Upper lobe of left lung (tissue), 6 donors: ENCODE data around the gene SCO1. TPM values are rescaled to one million over a fixed set of nuclear protein-coding genes. Genes with fewer than 3 reads are reported as not detected.

ENCODE experiments used
- ATAC-seq, 2 donors: fragments of 200-7000 bp; cut with Tn5 transposase; one replicate each; pipeline ENCODE4 v1.9.1; 2022; ENCODE audit warnings: mild to moderate bottlenecking in 2 of 2, moderate library complexity in 2 of 2; ENCODE audit not compliant: low FRiP score in 2 of 2
- DNase-seq, 2 donors: peaks; one replicate each; pipeline ENCODE4 v3.0.0-alpha.2; 2019 to 2020
- H3K27ac ChIP-seq, 4 donors: fragments of 200-600 bp; sonication (generic); one replicate each; pipeline ENCODE4 v1.5.1; 2016 to 2019
- H3K27me3 ChIP-seq, 4 donors: fragments of 200-600 bp; sonication (generic); one replicate each; pipeline ENCODE4 v1.5.1; 2017 to 2019
- H3K36me3 ChIP-seq, 4 donors: fragments of 200-600 bp; sonication (generic); one replicate each; pipeline ENCODE4 v1.5.1; 2016 to 2019
- H3K4me1 ChIP-seq, 4 donors: fragments of 200-600 bp; sonication (generic); one replicate each; pipeline ENCODE4 v1.5.1; 2018 to 2019
- H3K4me3 ChIP-seq, 4 donors: fragments of 200-600 bp; sonication (generic); one replicate each; pipeline ENCODE4 v1.5.1; 2017 to 2019; ENCODE audit warnings: mild to moderate bottlenecking in 2 of 4, moderate library complexity in 1 of 4
- H3K9me3 ChIP-seq, 4 donors: fragments of 200-600 bp; sonication (generic); one replicate each; pipeline ENCODE4 v1.5.1; 2018 to 2019
- EP300 ChIP-seq, 4 donors: sonication (generic); formaldehyde crosslinking; IDR thresholded peaks; one replicate each; pipeline ENCODE4 v1.5.1; 2017; ENCODE audit warnings: antibody characterized with exemption in 4 of 4, control low read depth in 2 of 4
- POLR2A ChIP-seq, 4 donors: fragments of 450-650 bp; IDR thresholded peaks; one replicate each; pipeline ENCODE4 v1.5.1; 2016 to 2017; ENCODE audit warnings: antibody characterized with exemption in 4 of 4, mild to moderate bottlenecking in 2 of 4
- POLR2AphosphoS5 ChIP-seq, 2 donors: sonication (generic); formaldehyde crosslinking; IDR thresholded peaks; one replicate each; pipeline ENCODE4 v1.5.1; 2017; ENCODE audit warnings: antibody characterized with exemption in 2 of 2
- WGBS, 2 donors: methylation state at CpG; one replicate each; pipeline ENCODE4 v1.1.5; 2017 to 2018; 5-methylcytosine and 5-hydroxymethylcytosine counted together
- total RNA-seq, 6 donors: library from RNA; depleted of rRNA in 4 of 6; stranded (reverse); fragments of >200 nt in 4 of 6; gene quantifications; one replicate each; pipeline versions ENCODE4 v1.1.0 to v1.2.1, GENCODE V29; 2016 to 2021
- TF ChIP-seq, protein P1 (sequence below), 6 experiments: fragments of 450-650 bp in 4 of 6; fragments of 200-600 bp in 2 of 6; sonication (generic) in 2 of 6; IDR thresholded peaks; one replicate each; pipeline ENCODE4 v1.5.1; 2016 to 2019; ENCODE audit warnings: antibody characterized with exemption in 6 of 6
- donor health status: DM: no; HTN: no; CAD: no; lungs with moderate emphysema.
- donor health status: DM: no; HTN: yes; CAD: no; lungs with severe emphysema.

The SCO1 gene
- total RNA-seq, 6 donors from 2014 or later: 5.5 to 23.8 (median 17.4) TPM

DNA sequence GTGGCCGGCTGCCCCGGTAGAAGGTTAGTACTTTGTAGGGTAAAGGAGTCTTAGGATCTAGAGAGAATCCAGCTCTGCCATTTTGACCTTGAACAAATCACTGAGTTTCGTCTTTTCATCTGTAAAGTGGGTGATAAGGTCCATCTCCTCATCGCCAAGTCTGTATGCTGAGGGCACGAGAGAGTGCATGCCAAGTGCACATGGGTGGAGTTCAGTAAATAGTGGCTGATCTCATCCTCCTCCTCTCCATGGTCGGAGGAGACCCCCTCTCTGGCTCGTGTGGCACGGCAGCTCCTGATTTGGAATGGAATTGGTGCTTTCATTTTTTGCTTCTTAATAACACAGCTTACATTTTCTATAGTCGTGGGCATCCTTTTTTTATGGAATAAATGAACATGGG lies 70.9 kb downstream of the SCO1 start:
- TF ChIP-seq, protein P1, sequence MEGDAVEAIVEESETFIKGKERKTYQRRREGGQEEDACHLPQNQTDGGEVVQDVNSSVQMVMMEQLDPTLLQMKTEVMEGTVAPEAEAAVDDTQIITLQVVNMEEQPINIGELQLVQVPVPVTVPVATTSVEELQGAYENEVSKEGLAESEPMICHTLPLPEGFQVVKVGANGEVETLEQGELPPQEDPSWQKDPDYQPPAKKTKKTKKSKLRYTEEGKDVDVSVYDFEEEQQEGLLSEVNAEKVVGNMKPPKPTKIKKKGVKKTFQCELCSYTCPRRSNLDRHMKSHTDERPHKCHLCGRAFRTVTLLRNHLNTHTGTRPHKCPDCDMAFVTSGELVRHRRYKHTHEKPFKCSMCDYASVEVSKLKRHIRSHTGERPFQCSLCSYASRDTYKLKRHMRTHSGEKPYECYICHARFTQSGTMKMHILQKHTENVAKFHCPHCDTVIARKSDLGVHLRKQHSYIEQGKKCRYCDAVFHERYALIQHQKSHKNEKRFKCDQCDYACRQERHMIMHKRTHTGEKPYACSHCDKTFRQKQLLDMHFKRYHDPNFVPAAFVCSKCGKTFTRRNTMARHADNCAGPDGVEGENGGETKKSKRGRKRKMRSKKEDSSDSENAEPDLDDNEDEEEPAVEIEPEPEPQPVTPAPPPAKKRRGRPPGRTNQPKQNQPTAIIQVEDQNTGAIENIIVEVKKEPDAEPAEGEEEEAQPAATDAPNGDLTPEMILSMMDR (IDR thresholded peaks at IDR 0.05): no peak
- TF ChIP-seq POLR2AphosphoS5 (IDR thresholded peaks at IDR 0.05) (no peak), EP300 (IDR thresholded peaks at IDR 0.05) (no peak), POLR2A (IDR thresholded peaks at IDR 0.05) (no peak)
- H3K27me3 ChIP-seq: no peaks in the 10 kb centered on the region
- H3K36me3 ChIP-seq: peaks cover 0 to 4% (median 2%) of the 10 kb centered on the region in 4 donors
- no peak for ATAC-seq
- DNase-seq: no peak
- whole genome bisulfite sequencing, 2 donors: 78 to 82% methylated on average over 9 of the region's 9 CpGs
- H3K9me3 ChIP-seq: no peaks in the 10 kb centered on the region
- H3K27ac ChIP-seq: no peak overlapping the region
- no peaks in the 10 kb centered on the region for H3K4me1 ChIP-seq
- H3K4me3 ChIP-seq: no peak overlapping the region

DNA sequence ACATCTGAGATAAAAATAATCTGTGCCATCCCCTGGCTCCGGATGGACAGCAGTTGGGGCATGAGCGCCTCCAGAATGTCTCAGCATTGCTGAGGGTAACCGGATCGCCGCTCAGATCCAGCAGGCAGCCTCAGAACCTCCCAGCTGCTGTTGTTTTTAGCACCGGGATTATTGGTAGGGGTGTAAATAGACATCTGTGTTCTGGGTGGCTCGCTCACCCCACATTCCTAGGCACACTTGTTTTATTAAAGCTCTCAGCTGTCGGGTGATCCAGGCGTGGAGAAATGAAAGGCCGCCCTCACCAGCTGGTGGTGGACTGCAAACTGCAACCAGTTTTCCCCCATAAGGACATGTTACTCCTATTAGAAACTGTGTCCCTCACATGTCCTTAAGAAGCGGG lies 72.4 kb downstream of the SCO1 start:
- TF ChIP-seq POLR2A (IDR thresholded peaks at IDR 0.05) (no peak), POLR2AphosphoS5 (IDR thresholded peaks at IDR 0.05) (no peak), EP300 (IDR thresholded peaks at IDR 0.05) (no peak)
- TF ChIP-seq, protein P1 (IDR thresholded peaks at IDR 0.05): no peak
- no peaks in the 10 kb centered on the region for H3K9me3 ChIP-seq
- no peaks in the 10 kb centered on the region for H3K4me1 ChIP-seq
- H3K27ac ChIP-seq: no peak overlapping the region
- DNase-seq (no peak), ATAC-seq (no peak)
- H3K36me3 ChIP-seq: peaks cover 0 to 3% (median under 1%) of the 10 kb centered on the region in 4 donors
- 88 to 92% methylated on average over 11 of the region's 11 CpGs for WGBS, 2 donors
- no peaks in the 10 kb centered on the region for H3K27me3 ChIP-seq
- H3K4me3 ChIP-seq: no peak overlapping the region

DNA sequence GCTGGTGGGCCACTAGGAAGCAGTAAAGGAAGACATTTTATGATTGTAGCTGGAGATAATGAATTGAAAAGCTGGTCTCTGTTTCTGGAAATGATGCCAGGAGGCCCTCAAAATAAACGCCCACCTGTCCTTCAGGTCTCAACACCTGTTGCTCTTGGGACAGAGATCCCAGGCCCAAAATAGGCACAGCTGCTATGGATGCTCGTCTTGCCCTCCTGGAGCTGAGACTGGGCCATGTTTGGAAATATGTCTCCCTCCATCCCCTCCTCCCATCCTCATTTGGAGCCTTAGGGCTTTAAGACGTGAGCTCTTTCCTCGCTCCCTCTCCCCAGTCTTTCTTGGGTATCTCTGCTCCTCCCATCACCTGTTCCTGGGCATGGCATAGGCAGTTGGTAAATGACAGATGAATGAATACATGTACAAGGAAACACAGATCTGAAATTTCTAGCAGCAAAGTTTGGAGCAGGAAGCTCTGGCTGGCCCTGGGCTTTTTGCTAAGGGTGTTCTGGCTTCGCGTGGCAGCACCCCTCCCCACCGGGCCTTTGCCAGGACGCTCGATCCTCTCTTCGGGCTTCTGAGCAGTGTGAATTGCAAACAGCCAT lies 73.5 kb downstream of the SCO1 start:
- no peak overlapping the region for H3K4me3 ChIP-seq
- no peaks in the 10 kb centered on the region for H3K27me3 ChIP-seq
- no peaks in the 10 kb centered on the region for H3K36me3 ChIP-seq
- TF ChIP-seq, protein P1 (IDR thresholded peaks at IDR 0.05): no peak
- TF ChIP-seq POLR2AphosphoS5 (IDR thresholded peaks at IDR 0.05) (no peak), EP300 (IDR thresholded peaks at IDR 0.05) (no peak), POLR2A (IDR thresholded peaks at IDR 0.05) (no peak)
- WGBS, 2 donors: 81 to 86% methylated on average over 10 of the region's 10 CpGs
- no peak for DNase-seq
- H3K27ac ChIP-seq: no peak overlapping the region
- no peak for ATAC-seq
- H3K9me3 ChIP-seq: no peaks in the 10 kb centered on the region
- H3K4me1 ChIP-seq: no peaks in the 10 kb centered on the region

DNA sequence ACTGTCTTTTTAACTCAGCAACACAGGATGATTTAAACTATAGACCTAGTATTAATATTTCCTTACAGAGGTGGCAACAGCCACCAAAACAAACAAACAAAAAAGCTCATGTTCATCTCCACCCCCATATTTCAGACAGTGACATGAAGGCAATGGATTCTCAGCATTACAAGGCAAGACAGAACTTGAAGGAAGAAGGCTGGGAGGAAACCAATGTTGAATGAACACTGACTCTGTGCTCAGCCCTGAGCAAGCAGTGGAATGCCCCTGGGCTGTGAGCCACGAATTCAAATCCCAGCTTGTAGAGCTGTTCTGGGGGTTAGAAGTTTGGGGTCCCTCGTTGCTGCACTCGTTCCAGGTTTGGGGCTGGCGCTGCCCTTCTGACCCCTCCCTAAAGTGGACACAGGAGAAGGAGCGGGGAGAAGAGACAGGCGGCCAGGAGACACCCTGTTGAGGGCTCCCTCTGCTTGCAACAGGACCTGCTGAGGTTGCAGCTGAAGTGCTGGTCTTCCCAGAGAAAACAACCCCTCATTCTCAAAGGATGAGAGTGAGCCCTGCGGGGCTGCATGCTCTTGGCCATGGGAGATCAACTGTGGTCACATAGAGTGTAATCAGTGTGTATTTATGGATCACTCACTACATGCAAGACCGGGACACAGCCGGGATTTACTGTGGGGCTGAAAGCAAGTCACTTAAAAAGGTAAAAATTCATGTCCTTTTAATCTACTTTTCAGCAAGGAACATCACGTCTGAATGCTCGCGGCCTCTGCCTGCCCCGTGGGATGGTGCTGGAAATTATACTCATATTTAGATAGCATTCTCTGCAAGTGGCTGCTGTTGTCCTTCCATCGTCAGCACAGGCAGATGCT lies 74.5 kb downstream of the SCO1 start:
- H3K36me3 ChIP-seq: no peaks in the 10 kb centered on the region
- H3K4me1 ChIP-seq: peaks cover 0 to 2% (median 0%) of the 10 kb centered on the region in 4 donors
- no peak for ATAC-seq
- H3K4me3 ChIP-seq: no peak overlapping the region
- TF ChIP-seq, protein P1 (IDR thresholded peaks at IDR 0.05): no peak
- TF ChIP-seq POLR2A (IDR thresholded peaks at IDR 0.05): no peak
- no peak for TF ChIP-seq POLR2AphosphoS5 (IDR thresholded peaks at IDR 0.05)
- no peak for TF ChIP-seq EP300 (IDR thresholded peaks at IDR 0.05)
- H3K27ac ChIP-seq: no peak overlapping the region
- DNase-seq: no peak
- H3K27me3 ChIP-seq: no peaks in the 10 kb centered on the region
- WGBS, 2 donors: 75 to 82% methylated on average over 8 to 14 of the region's 14 CpGs
- no peaks in the 10 kb centered on the region for H3K9me3 ChIP-seq

Other genes starting within 250 kb of the SCO1 start
- not detected for gene MYH4, start 228.0 kb downstream of the SCO1 start, total RNA-seq
- gene MYH1, start 179.0 kb downstream of the SCO1 start, total RNA-seq: under 1 TPM in 4 of 6 donors, not detected in 2; under 0.01 to 0.10 (median 0.08) TPM
- under 1 TPM in 3 of 6 donors, not detected in 3; 0.09 to 0.10 (median 0.10) TPM for gene MYH2, start 147.9 kb downstream of the SCO1 start, total RNA-seq
- 1 to 10 TPM; 1.5 to 9.4 (median 1.9) TPM for gene MYH3, start 40.2 kb downstream of the SCO1 start, total RNA-seq
- gene ADPRM, start 61 bp upstream of the SCO1 start, total RNA-seq: 10 to 100 TPM in 2 of 6 donors, 1 to 10 TPM in 4; 1.7 to 18.9 (median 8.2) TPM
- 10 to 100 TPM in 2 of 6 donors, 1 to 10 TPM in 4; 1.4 to 16.6 (median 6.8) TPM for gene TMEM220, start 32.5 kb upstream of the SCO1 start, total RNA-seq
- not detected for gene TMEM238L, start 106.6 kb upstream of the SCO1 start, total RNA-seq
- not detected for gene PIRT, start 140.6 kb upstream of the SCO1 start, total RNA-seq